Choroid plexus epithelial cell (primary cell): Measurements from ENCODE around the gene NRDC.
A peak's percentile ranks its signal among the peaks of the same experiment; 100 is the strongest.

Source experiments
- DNase-seq: peaks from one replicate; pipeline ENCODE4 v3.0.0-alpha.2; 2010; ENCODE audit warnings: low read depth
- H3K4me3 ChIP-seq: 2 replicates; pipeline ENCODE4 v1.5.1; 2011; ENCODE audit warnings: low read depth, mild to moderate bottlenecking, control low read depth, low read length, moderate library complexity
- TF ChIP-seq, protein P1 (sequence below): conservative IDR thresholded peaks from 2 replicates; pipeline ENCODE4 v1.5.1; 2011; ENCODE audit warnings: low read depth, mild to moderate bottlenecking, control low read depth, inconsistent platforms, low read length, moderate library complexity

NRDC gene

DNA sequence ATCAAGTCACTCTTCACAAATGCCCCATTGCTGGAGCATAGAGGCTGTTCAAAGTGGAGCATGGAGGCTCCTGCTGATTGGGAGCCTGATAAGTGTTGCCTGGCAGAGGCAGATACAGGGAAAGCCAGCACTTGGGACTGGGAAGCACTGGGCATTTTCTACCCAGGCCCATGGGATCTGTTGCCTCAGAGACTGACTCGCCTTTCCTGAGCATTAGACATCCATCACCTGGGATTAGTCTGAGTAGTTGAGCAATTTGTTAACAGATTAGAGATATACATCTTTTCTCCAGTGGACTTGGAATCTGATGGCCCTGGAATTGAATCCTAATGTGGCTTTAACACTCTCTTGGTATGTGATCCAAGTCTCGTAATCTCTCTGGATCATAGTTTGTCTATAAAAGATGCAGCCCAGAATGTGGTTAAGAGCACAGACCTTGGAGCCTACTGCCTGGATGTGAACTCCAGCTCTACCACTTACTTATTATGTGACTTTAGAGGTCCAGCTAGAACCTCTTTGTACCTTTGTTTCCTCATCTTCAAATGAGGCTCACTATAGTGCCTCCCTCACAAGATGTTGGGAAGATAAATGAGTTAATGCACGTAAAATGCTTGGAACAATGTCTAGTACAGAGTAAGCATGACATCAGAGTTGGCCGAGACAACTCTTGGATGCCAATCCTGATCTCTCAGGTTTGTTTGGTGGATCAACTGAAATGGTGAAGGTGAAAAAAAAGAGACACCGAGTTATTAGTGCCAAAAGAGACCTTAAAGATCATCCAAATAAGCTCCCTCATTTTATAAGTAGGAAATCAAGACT is 38.3 kb upstream of the NRDC start:
- TF ChIP-seq, protein P1, sequence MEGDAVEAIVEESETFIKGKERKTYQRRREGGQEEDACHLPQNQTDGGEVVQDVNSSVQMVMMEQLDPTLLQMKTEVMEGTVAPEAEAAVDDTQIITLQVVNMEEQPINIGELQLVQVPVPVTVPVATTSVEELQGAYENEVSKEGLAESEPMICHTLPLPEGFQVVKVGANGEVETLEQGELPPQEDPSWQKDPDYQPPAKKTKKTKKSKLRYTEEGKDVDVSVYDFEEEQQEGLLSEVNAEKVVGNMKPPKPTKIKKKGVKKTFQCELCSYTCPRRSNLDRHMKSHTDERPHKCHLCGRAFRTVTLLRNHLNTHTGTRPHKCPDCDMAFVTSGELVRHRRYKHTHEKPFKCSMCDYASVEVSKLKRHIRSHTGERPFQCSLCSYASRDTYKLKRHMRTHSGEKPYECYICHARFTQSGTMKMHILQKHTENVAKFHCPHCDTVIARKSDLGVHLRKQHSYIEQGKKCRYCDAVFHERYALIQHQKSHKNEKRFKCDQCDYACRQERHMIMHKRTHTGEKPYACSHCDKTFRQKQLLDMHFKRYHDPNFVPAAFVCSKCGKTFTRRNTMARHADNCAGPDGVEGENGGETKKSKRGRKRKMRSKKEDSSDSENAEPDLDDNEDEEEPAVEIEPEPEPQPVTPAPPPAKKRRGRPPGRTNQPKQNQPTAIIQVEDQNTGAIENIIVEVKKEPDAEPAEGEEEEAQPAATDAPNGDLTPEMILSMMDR: no peak
- no peak overlapping the region for H3K4me3 ChIP-seq
- DNase-seq: no peak

DNA sequence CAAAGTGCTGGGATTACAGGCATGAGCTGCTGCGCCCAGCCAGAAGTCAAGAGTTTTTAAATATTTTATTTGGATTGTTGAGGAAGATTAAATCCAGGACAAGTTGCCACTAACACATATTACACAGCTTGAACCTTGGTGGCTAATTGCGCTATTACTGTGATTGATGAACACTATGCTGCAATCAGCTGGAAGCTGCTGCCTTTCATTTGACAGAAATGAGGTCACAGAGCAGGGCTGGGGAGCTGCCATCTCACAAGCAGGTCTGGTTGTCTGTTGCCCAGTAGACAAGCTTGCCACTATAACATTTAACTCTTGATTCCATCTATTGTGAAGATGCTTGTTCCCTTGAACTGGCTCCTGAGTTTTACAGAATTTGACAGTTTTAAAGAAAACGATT is 37.4 kb upstream of the NRDC start:
- TF ChIP-seq, protein P1: no peak
- no peak overlapping the region for H3K4me3 ChIP-seq
- DNase-seq: no peak

DNA sequence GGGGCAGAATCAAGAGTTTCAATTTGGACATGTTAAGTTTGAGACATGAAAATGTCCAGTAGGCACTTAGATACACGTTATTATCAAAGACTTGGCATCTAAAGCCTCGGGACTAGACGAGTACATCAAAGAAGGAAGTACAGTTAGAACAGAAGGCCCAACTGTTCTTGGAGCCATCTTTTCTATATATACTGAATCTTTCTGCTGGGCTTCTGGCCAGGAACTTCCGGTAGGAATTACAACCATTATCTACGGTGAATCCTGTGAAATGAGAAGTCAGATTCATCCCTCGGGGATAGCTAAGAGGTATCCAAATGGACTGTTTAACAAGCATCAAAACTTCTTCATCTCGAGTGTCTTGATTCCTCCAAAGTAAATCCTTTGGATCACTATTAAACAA is 34.4 kb upstream of the NRDC start:
- H3K4me3 ChIP-seq: no peak overlapping the region
- TF ChIP-seq, protein P1: no peak
- no peak for DNase-seq

DNA sequence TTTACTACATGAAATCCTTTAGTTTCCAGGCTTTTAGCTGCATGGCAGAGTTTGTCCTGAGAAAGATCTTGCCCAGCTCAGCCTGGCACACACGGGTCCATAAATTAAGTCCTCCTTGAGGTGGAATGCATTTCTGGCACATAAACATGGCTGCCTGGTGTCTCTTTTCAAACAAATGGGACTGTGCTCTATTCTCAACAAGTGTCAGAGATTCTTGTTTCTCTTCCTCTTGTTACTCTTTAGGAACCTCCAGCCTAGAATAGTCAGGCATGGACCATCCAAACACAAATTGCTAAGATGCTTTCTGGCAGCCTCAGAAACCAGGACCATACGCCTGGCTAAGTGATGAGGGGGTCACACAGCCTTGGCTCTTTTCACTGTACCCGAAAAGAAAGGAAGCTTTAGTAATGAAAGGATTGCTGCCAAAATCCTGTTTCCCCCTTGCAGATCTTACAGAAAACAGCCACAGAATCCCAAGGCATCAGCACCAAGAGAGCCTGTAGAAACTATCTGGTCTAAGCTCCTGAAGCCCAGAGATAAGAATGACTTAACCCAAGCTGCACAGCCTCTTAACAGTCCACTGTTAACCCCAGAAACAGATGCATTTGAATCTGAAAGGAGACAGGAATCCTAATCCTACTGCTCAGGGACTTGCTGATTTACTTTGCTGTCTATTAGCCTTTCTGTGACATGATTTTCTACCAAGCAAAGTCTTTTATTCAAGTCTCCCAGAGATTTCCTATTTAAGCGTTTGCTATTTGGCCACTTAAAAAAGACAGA is 31.9 kb upstream of the NRDC start:
- no peak overlapping the region for H3K4me3 ChIP-seq
- no peak for DNase-seq
- TF ChIP-seq, protein P1: no peak

DNA sequence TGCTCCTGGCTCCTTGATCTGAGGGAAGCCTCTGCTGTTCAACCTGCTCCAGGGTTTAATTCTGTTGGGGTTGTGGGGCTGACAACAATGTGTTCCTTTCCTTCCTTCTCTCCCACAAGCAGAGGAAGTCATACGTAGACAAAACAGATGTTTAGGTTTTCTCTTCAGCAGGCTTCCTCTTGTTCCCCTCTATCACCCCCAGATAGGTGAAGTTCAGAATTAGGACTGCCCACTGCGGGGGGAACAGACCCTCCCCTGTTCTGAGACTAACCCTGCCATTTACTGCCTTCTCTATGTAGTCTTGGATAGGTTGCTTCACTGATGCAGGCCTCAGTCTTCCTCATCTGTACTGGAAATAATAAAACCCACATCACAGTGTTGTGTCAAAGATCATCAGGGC is 30.0 kb upstream of the NRDC start:
- DNase-seq: no peak
- no peak overlapping the region for H3K4me3 ChIP-seq
- TF ChIP-seq, protein P1: no peak

DNA sequence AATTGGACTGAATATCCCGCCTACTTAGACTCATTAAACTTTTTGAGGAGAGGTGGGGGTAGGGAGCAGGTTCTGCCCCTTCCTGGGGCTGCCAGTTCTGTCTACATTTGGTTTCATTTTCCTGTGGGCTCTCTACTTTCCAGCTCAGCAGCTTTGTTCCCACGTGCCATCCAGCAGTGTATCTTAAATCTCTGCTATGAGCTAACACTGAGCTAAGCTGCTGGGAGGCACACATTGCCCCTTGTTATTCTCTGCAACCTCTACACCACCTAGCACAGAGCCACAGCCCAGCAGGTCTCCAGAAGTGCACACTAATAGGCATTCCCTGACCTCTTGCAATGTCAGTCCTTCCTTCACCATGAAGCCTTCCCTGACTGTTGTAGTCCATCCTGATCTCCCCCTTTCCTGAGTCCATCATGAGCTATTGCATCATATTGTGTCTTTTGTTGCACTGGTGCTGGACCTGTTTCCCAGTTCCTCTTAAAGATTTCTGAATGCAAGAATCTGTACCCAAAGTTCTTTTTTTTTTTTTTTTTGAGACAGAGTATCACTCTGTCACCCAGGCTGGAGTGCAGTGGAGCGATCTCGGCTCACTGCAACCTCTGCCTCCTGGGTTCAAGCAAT is 28.7 kb upstream of the NRDC start:
- TF ChIP-seq, protein P1: no peak
- no peak overlapping the region for H3K4me3 ChIP-seq
- peak; percentile 28 for DNase-seq
